Measurements from ENCODE around the gene MFNG. TPM values are rescaled to one million over a fixed set of nuclear protein-coding genes. Genes with fewer than 3 reads are reported as not detected.

MFNG gene
- total RNA-seq, 1 donor from 2014 or later, result 20.7 TPM

DNA sequence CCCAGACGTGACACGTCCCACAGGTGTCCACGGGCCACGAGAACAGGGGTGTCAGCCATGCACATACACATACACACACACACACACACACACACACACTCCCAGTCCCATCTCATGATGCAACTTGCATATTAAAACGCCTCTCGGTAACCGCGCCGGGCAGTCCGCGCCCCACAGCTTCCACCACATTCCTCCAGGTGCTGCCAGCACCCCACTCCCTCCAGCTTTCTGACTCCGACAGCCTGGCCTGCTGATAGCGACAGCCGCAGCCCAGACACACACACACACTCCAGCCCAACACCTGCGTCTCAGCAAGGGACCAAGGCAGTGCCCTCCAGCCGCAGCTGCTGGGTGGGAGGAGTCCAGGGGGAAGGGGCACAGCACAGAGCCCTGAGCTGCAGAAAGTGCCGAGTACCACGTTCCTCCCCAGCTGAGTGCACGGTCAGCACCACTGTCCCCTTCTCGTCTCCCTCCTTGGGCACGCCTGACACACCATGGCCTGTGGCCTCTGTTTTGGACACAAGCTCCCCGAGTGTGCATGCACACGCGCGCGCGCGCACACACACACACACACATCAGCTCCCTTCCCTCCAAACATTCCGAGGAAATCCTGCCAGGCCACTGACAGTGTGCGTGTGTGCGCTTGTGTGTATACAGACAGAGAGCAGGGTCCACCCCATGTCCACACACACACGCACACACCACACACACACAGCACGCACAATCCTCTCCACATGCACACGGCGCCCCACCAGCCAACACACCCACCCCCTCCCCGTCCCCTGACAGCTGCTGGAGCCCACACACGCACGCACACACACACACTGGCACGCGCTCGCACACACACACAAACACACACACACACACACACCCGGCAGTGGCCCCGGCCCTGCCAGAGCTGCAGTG is 60.1 kb downstream of the MFNG start:
- no peak for DNase-seq (ENCODE audit: low spot score)

DNA sequence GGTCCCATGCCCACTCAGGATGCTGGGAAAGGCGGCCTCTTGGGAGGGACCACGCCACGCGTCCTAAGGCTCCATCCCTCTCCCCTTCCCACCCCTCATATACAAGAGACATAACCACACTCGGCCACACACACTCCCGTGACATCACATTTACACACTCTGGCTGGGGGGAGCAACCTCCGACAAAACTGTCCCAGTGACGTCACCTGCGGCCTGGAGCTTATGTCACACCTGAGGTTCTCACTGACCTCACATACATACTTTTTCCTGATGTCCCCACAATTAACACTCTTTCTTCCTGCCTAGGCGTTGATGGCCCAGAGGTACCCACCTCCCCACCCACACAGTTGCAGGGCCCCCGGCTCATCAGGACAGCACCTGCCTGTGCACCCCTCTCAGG is 60.8 kb downstream of the MFNG start:
- no peak for DNase-seq (ENCODE audit: low spot score)

DNA sequence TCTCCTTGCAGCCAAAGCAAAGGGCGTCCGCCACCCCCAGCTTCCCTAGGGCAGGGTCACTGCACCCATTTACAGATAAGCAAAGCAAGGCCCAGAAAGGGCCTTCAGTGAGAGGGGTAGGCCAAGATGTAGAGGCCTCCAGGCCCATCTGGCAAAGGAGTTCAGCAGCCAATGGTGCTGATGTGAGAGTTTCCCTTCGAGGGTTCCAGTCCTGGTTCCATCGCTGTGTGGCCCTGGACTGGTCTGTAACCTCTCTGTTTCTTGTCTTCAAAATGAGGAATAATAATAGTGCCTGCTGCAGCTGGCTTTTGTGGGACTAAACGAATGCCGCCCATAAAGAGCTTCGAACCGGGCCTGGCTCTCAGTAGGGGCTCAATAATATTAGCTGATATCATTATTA is 62.9 kb downstream of the MFNG start:
- DNase-seq (ENCODE audit: low spot score), result no peak

DNA sequence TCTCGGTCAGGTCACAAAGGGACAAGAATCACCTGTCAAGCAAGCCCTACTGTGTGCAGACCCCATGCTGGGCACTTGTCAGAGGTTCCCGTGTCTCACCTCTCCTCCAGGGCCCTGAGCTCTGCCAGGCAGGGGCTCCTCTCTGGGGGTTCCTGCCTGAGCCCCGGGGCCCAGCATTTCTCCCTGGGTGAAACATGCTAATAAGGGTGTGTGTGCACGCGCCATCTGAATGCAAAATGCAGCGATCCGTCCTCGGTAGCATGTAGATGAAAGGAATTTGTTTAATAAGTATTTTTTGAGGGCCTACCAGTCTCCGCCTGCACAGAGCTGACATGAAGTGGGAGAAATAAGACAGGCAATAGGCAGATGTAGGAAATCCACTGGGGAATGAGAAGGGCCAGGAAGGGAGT is 64.7 kb downstream of the MFNG start:
- DNase-seq (ENCODE audit: low spot score), result no peak

DNA sequence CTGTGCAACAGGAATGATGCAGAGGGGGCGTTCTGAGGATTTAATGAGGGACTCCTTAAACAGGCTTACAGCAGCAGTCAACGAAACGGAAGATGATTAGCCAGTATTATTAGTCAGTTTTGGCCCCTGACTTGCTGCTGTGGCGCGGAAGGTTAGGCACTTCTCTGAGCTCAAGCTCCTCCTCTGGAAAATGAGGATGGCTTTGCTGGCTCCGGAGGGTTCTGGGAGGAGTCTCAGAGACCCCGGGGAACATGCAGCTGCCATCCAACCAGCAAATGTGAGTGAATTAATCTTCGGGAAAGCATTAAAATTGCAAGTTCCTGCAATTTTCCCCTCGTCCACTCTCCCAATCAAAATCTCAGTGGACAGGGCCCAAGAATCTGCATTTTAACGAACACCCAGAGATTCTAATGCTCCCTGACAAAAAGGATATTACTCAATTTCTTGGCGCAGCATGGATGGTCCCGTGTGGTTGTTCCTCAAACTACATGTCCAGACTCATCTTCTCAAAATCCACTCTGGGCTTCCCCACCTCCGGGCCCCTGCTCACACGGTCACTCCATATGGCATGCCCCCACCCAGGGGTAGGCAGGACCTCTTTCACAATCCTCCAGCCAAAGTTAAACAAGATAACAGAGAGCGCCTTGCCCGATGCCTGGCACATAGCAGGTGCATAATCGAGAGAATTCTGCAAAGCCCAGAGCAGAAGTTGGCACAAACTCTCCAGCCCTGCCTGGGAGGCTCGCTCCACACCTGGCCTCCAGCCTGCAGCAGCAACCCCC is 65.3 kb downstream of the MFNG start:
- DNase-seq (ENCODE audit: low spot score), result no peak

DNA sequence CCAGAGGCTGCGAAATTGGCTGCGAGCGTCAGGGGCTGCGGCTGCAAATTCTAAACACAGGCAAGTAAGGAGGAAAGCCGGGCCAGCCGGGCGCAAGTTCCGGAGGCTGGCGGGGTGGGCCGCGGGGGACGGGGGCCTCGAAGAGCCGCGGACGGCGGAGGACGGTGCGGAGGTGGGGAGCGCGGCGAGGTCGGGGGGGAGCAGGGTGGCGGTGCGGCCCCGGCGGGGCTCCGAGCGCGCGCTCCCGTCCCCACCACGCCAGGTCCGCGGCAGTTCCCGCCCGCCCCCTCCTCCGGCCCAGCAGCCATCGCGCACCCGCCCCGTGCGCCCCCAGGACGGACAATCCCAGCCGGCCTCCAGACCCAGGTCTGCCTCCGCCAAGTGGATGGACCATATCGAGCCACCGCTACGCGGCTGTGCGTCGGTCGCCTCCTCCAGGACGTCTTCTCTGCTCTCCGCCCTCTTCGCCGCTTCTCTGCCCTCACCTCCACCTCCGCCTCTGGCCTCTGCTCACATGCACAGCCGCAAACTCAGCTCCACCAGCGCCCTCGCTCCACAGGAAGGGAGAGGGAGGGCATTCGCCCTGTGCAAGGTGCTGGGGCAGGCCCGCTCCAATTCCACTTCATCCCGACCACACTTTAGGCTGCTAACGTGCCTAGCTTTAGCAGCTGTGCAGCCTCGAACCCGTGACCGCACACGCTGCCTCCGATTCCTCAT is 66.1 kb downstream of the MFNG start:
- DNase-seq (ENCODE audit: low spot score), result no peak

DNA sequence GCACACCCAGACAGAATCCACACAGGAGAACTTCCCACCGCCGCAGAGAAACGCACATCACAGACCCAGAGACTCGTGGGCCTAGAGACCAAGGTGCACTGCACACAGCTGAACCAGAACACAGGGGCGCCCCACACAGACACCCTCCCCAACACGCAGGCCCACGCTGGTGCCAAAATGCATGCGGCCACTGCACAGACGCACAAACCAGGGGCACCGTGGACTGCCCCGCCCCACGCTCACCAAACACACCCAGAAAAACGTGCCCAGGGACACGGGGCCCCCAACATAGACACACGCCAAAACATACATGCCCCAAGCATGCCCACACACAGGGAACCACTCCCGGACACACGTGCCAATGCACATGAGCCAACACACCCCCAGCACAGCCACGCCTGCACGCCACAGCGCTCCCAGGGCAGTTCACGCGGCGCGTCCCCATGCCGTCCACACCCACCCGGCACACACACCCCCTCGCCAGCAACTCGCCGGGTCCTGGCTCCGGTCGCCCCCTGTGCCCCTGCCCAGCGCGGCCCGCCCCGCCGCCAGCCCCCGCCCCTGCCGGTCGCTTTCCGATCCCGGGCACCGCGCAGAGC is 66.7 kb downstream of the MFNG start:
- no peak for DNase-seq (ENCODE audit: low spot score)

Other genes starting within 250 kb of the MFNG start
- 17.3 TPM for gene RAC2, start 242.1 kb downstream of the MFNG start, total RNA-seq (ENCODE audit: insufficient read depth, low replicate concordance)
- 44.8 TPM for gene CYTH4, start 203.9 kb downstream of the MFNG start, total RNA-seq (ENCODE audit: insufficient read depth, low replicate concordance)
- gene ELFN2, start 58.9 kb downstream of the MFNG start, total RNA-seq (ENCODE audit: insufficient read depth, low replicate concordance), result 0.24 TPM
- 5.5 TPM for gene CARD10, start 33.0 kb upstream of the MFNG start, total RNA-seq (ENCODE audit: insufficient read depth, low replicate concordance)
- 16.4 TPM for gene CDC42EP1, start 74.1 kb upstream of the MFNG start, total RNA-seq (ENCODE audit: insufficient read depth, low replicate concordance)
- not detected for gene LGALS2, start 93.7 kb upstream of the MFNG start, total RNA-seq (ENCODE audit: insufficient read depth, low replicate concordance)
- 33.5 TPM for gene GGA1, start 122.5 kb upstream of the MFNG start, total RNA-seq (ENCODE audit: insufficient read depth, low replicate concordance)
- gene SH3BP1, start 153.3 kb upstream of the MFNG start, total RNA-seq (ENCODE audit: insufficient read depth, low replicate concordance), result 11.8 TPM
- gene PDXP, start 172.3 kb upstream of the MFNG start, total RNA-seq (ENCODE audit: insufficient read depth, low replicate concordance), result 3.1 TPM
- 1,243 TPM for gene LGALS1, start 189.3 kb upstream of the MFNG start, total RNA-seq (ENCODE audit: insufficient read depth, low replicate concordance)
- gene NOL12, start 200.0 kb upstream of the MFNG start, total RNA-seq (ENCODE audit: insufficient read depth, low replicate concordance), result 7.2 TPM
- 96.1 TPM for gene TRIOBP, start 210.7 kb upstream of the MFNG start, total RNA-seq (ENCODE audit: insufficient read depth, low replicate concordance)